Measurements from ENCODE around the gene BID.

The BID gene

DNA sequence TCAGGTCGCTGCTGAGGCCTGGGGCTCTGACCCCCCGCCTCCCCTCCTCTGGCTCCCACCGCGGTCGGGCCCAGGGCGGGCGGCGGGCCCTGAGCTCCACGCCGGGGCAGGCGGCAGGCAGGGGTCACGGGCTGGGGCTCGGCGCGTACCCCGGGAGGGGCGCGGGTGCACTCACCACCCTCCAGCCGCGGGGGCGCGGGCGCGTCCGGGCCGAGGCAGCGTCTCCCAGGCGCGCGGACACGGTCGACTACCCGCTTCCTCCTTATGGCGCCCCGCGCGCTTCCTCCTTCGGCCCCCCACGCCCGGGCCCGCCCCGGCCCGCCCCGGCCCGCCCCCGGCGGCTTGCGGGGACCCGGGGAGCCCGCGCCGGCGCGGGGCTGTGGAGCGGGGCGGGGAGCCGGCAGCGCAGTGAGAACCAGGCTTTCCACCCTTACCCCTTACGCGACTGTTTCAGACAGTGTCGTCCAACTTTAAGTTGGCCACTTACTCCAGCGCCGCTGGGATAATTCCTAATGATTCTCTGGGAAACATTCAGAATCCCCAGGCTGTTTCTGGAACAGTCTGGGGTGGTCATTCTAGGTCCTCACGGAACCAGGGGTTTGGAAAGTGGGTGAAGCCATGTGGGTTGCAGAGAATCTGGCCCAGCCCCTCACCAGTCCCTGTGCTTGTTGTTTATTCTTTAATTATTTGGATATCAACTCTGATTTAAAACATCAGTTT lies at the start of gene BID:
TSS of gene BID (minus strand) at position 264 of the 720 bp plus-strand sequence. CDS start 24,353 bp downstream, outside the sequence.
- DNase-seq (ENCODE audit: low read depth, low spot score): no peak
- no peak within 1 kb of the TSS for H3K27ac ChIP-seq

DNA sequence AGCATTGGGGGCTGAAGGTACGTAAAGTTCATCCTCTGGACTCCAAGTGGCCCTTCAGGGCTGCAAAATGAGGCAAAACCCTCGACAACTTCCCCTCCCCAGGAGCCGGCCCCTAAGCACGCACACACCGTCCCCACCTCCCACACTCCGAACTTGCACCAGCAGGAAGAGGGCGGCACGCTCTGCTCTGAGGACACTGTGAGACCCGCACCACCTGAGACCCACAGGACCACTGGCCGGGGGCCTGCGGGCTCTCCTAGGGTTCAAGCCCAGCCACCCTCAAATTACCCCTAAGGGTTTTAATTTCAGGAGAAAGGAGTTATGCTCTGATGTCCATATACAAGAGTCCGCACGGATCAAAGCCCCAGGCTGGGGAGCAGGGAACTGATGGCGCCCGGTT lies 49.7 kb upstream of the BID start:
- H3K27ac ChIP-seq: no peak overlapping the region
- DNase-seq (ENCODE audit: low read depth, low spot score): no peak

- DNase-seq (ENCODE audit: low read depth, low spot score): no peak
- H3K27ac ChIP-seq: no peak overlapping the region
Observed at GRCh38 chr22:17823226-17823625, 49.0 kb upstream of the BID start.

DNA sequence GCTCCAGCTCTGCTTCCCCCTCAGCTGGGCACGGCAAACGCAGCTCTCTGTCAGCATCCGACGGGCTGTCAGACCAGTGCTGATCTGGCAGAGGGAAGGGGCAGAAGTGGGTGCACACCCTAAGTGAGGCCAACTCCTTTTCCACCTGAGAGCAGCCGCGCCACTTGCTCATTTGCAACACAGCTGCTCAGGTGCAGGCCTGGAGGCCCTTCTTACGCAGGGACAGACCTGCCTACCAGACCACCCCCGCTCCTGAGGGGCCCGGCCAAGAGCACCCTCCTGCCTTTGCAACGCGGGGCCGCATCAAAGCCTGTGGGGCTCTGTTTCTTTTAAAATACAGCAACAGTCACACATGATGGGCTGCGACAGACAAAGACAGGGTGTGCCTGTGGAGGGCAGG lies 47.8 kb upstream of the BID start:
- no peak for DNase-seq (ENCODE audit: low read depth, low spot score)
- no peak overlapping the region for H3K27ac ChIP-seq

DNA sequence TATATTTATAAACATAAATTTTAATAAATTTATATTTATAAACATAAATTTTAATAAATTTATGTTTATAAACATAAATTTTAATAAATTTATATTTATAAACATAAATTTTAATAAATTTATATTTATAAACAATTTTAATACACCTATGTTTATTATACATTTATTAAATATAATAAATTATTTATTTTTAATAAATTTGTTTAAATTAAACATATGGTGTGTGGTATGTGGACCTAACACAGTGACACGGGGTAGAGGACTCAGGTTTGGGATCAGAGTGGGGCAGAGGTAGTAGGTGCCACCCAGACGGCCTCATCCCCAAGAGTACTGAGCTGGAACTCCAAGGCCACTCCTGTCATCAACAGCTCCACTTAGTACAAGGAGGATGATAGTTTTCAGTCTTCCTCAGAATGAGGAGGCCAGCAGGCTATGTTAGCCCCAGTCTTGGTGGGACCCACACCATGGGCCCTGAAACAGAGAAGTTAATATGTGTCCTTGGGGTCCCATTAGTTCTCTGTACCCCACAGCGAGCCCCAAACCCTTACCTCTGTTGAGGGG lies 46.7 kb upstream of the BID start:
- no peak overlapping the region for H3K27ac ChIP-seq
- no peak for DNase-seq (ENCODE audit: low read depth, low spot score)

DNA sequence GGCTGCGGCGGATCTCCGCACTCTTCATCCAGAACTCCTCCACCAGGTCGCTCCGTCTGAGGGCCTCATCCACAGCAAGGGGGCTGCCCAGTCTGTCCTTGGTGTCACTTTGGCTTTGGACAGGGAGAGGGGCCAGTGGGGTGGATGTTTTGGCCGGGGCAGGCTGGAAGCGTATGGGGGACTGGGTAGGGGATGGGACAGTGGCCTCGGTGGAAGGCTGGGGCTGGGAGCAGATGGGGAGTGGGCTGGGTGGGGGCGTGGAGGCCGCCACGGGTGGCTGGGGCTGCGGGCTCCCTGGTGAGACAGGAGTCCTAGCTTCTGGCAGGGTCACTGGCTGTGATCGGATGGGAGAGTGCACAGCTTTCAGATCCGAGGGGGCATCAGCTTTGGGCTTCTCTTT lies 44.4 kb upstream of the BID start:
- no peak for DNase-seq (ENCODE audit: low read depth, low spot score)
- no peak overlapping the region for H3K27ac ChIP-seq

- no peak for DNase-seq (ENCODE audit: low read depth, low spot score)
- H3K27ac ChIP-seq: no peak overlapping the region
Observed at GRCh38 chr22:17818180-17818579, 43.9 kb upstream of the BID start.

DNA sequence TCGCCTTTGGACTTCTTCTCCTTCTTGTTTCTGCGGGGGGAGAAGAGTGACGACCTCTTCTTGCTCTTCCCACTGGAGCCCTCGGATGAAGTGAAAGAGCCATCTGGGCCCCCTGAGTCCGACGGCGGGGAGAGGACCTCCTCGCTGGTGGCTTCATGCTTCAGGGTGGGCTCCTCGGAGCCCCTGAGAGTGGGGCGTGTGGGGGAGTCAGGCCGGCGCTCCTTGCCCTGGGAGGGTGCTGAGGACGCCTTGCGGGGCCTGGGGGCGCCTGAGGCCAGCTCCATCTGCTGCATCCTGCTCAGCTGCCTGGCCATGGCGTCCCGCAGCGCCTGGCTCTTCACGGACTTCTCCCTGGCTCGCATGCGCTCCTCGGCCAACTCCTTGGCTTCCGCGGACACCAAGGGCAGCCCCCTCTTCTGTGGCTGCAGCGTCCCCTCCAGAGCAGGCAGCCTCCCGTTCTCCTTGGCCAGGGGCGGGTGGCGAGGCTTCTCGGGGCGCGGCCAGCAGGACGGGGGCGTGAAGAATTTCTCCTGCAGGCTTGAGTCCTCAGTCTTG lies 43.3 kb upstream of the BID start:
- H3K27ac ChIP-seq: no peak overlapping the region
- no peak for DNase-seq (ENCODE audit: low read depth, low spot score)

- H3K27ac ChIP-seq: no peak overlapping the region
- no peak for DNase-seq (ENCODE audit: low read depth, low spot score)
Observed at GRCh38 chr22:17817079-17817478, 42.8 kb upstream of the BID start.

GRCh38 chr22:17816649-17817048 lies 42.4 kb upstream of the BID start:
- H3K27ac ChIP-seq: no peak overlapping the region
- no peak for DNase-seq (ENCODE audit: low read depth, low spot score)

- no peak for DNase-seq (ENCODE audit: low read depth, low spot score)
- no peak overlapping the region for H3K27ac ChIP-seq
Observed at GRCh38 chr22:17815703-17816254, 41.5 kb upstream of the BID start.

DNA sequence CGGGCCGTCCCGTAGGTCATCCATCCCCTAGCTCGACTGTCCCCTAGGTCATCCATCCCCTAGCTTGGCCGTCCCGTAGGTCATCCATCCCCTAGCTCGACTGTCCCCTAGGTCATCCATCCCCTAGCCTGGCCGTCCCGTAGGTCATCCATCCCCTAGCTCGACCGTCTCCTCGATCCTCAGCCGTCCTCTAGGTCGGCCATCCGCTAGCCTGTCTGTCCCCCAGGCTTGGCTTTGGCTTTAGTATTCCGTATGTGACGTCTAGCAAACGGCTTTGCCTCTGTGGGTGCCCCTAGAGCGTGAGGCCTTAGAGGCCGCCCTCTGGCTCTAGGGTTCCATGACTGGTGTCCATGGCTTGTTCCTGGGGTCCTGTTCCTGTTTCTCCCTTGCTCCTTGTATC lies 40.6 kb upstream of the BID start:
- H3K27ac ChIP-seq: no peak overlapping the region
- DNase-seq (ENCODE audit: low read depth, low spot score): no peak

DNA sequence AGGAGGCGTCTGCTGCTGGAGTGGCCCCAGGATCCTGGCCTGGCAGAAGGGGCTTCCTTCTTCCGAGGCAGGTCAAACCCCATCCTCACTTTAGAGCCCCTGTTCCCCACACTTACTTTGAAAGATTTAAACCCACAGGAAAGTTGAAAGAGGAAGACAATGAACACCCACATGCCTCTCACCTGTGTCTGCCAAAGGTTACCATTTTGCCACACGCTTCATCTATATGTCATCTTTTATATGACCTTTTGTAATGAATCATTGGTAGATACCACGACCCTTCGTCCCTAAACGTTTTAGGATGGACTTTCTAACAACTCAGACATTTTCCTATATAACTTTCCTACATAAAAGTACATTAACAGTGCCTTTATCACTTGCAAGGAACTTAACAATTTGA lies 39.8 kb upstream of the BID start:
- DNase-seq (ENCODE audit: low read depth, low spot score): no peak

GRCh38 chr22:17811119-17811518 lies 36.9 kb upstream of the BID start:
- no peak overlapping the region for H3K27ac ChIP-seq
- DNase-seq (ENCODE audit: low read depth, low spot score): no peak

More for the DNA sequence above, 39.8 kb upstream of the BID start:
- H3K27ac ChIP-seq: no peak overlapping the region

DNA sequence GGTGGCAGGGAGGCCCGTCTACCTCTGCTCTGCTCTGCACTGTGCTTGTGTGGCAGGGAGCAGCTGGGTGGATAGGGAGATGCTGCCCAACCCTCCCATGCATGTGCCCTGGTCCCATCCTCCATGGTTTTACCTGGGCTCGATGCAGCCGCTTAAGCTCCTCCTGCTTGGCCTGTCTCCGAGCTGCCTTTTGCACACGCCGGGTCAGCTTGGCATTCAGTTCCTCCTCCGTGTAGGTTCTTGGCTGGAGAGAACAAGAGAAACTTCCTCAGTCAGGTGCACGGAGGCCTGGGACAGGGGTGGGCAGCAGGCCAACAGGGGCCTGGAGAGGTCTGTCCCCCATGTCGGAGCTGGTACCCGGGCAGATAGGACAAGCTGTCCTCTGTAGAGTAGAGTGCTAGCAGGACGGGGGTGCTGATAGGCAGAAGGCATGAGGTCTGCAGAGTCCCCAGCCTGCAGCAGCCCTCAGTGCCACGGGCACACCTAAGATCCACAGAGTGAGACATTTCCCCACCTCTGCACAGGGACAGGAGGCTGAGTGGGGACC lies 36.4 kb upstream of the BID start:
- H3K27ac ChIP-seq: no peak overlapping the region
- no peak for DNase-seq (ENCODE audit: low read depth, low spot score)

- DNase-seq (ENCODE audit: low read depth, low spot score): no peak
- H3K27ac ChIP-seq: no peak overlapping the region
Observed at GRCh38 chr22:17808693-17809403, 34.6 kb upstream of the BID start.

DNA sequence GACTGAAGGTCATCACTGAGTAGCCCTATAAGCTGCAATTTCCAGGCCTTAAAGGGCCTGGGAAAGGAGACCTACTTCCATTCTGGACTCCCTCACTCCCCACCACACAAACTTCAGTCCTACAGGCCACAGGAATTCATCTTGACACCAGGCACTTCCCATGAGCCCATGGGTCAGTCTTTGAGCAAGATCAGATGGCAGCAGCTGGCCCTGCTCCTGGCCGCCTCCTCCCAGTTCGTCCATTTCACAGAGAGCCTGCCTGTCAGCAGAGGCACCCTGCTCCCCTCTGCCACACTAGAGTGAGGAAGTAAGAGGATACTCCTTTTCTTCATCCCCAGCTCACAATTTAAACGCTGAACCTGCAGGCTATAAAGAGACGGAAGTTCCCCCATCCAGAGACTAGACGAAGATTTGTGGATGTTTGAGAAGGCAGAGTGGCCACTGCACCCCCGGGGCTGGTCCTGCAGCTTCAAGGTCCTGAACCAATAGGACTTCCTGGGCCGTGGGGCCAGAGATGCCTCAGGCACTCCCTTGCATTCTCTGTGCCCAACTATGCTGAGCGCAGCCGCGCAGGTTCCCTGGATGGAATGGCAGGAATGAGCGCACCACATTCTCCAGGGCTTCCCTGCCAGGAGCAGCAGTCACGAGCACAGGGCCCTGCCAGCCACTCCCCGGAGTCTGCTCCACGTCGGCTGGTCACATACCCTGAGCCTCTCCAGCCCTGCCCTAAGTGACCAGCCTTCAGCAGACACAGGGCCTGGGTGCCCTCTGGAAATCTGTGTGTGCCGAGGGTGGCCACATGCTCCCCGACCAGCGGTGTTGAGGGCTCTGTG lies 33.5 kb upstream of the BID start:
- no peak overlapping the region for H3K27ac ChIP-seq
- DNase-seq (ENCODE audit: low read depth, low spot score): no peak

- no peak for DNase-seq (ENCODE audit: low read depth, low spot score)
- H3K27ac ChIP-seq: no peak overlapping the region
Observed at GRCh38 chr22:17807086-17807485, 32.8 kb upstream of the BID start.

- DNase-seq (ENCODE audit: low read depth, low spot score): no peak
- no peak overlapping the region for H3K27ac ChIP-seq
Observed at GRCh38 chr22:17806437-17806836, 32.2 kb upstream of the BID start.

Measured in epithelial cell of prostate (primary cell).